Measurements from ENCODE around the gene BAG5.
A peak's percentile ranks its signal among the peaks of the same experiment; 100 is the strongest.
"Not testable (repeated sequence)": the region's sequence is repeated elsewhere in the genome, so short reads cannot be mapped to it uniquely, and the experiment has no call there.

The BAG5 gene

DNA sequence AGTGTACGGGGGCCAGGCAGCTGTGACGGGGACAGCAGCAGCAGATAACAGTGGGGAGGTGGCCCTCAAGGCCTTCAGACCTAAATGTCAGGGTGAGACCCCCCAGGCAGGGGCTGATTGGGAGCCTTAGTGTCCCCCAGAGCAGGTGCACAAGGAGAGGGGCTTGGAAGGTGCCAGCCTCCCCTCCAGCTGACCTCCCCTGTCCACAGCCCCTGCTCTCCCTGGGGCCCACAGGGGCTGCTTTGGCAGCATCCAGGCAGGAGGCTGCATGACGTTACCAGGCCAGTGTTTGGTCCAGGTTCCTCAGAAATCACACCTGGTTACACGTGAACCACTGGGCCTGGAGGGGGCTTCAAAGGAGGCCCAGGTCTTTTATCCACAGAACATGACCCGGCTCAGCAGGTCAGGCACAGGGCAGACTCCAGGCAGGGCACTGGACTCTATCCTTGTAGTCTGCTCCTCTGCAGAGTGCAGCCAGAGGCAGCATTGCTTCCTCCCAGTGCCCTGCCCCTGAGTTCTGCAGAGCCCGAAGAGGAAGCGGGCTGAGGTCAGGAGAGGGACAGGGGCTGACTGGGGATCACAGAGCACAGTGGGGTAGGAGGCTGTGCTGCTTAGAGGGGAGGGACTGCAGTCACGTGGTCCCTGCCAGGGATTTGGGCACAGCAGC is 36.1 kb downstream of the BAG5 start:
- CTCF ChIA-PET: interaction anchor here (3.1 to 7.3 kb wide), 4 partner anchors 7 to 27 kb away, joined by 10 to 89 read pairs (median 46); no protein-coding TSS in a partner anchor
- TF ChIP-seq, protein P1, sequence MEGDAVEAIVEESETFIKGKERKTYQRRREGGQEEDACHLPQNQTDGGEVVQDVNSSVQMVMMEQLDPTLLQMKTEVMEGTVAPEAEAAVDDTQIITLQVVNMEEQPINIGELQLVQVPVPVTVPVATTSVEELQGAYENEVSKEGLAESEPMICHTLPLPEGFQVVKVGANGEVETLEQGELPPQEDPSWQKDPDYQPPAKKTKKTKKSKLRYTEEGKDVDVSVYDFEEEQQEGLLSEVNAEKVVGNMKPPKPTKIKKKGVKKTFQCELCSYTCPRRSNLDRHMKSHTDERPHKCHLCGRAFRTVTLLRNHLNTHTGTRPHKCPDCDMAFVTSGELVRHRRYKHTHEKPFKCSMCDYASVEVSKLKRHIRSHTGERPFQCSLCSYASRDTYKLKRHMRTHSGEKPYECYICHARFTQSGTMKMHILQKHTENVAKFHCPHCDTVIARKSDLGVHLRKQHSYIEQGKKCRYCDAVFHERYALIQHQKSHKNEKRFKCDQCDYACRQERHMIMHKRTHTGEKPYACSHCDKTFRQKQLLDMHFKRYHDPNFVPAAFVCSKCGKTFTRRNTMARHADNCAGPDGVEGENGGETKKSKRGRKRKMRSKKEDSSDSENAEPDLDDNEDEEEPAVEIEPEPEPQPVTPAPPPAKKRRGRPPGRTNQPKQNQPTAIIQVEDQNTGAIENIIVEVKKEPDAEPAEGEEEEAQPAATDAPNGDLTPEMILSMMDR (IDR thresholded peaks at IDR 0.05; ENCODE audit: insufficient read depth, low read length, missing control alignments): no peak
- no peak for DNase-seq (ENCODE audit: low read depth, low spot score)
- H3K4me3 ChIP-seq (ENCODE audit: low read depth, low read length): no peak overlapping the region
- POLR2A ChIA-PET: interaction anchor here (3.1 kb wide), 1 partner anchor 14 kb away, joined by 20 read pairs; no protein-coding TSS in a partner anchor

DNA sequence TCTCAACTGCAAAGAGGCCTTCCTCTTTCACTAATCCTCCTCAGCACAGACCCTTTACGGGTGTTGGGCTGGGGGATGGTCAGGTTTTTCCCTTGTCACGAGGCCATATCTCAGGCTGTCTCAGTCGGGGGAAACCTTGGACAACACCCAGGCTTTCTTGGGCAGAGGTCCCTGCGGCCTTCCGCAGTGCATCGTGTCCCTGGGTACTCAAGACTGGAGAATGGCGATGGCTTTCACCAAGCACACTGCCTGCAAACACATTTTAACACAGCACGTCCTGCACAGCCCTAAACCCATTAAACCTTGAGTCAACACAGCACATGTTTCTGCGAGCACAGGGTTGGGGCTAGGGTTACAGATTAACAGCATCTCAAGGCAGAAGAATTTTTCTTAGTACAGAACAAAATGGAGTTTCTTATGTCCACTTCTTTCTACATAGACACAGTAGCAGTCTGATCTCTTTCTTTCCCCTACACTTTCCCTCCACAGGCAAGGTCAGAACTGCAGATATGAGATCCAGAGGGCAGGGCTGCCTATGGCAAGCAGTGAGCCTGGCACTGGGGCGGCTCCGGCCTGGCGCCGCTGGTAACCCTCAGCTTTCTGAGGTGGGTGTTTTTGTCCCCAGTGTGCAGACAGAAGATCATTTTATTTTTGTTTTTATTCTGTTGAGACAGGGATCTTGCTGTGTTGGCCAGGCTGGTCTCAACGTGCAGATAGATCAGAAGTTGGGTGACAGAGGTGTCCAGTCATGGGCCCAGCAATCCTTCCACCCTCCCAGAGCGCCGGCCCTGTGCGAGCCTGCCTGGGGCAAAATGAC is 36.8 kb downstream of the BAG5 start:
- DNase-seq (ENCODE audit: low read depth, low spot score); H3K4me3 ChIP-seq (ENCODE audit: low read depth, low read length); CTCF ChIA-PET; POLR2A ChIA-PET: not testable (repeated sequence)

DNA sequence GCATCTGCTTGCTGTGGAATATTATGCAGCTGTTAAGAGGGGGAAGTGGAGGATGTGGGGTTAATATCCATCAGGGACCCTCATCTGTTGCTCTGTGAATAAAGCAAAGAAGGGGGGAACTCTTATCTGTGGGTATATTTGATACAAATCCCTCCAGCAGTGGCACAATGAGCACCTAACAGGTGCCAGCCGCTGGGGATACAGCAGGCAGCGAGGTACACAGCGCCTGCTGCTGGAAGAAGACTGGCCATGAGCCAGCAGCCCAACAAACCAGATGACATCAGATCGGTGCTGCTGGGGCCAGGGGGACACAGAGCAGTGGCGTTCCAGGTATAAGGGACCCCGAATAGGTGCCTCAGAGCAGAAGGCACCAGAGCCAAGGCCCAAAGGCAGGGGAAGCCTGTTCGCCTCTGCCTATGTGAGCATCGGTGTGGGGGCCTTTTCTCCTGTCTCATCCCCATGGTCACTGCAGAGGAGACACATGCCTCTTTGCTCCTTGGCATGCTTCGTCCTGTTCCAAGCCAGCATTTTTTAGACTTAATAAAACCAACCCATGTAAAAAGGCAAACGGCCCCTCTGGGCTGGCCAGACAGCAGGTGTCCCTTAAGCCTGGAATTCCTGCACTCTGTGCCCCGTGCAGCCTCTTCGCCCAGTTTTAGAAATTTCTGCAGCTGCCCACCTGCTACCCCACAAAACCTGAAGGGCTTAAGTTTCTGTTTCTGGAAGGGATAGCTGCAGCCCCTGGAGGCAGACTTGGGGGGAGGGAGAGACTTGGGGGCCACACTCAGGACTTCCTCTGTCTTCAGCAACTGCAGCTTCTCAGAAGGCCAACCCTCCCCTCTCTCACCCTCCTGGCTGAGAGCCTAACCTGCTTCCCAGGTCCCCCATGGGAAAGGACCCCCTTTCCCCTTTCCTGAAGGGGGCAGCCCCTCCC is 38.2 kb downstream of the BAG5 start:
- POLR2A ChIA-PET: no interaction called here
- DNase-seq (ENCODE audit: low read depth, low spot score): no peak
- TF ChIP-seq, protein P1 (IDR thresholded peaks at IDR 0.05; ENCODE audit: insufficient read depth, low read length, missing control alignments): no peak
- CTCF ChIA-PET: interaction anchor here (11.0 kb wide), 1 partner anchor 21 kb away, joined by 368 read pairs; no protein-coding TSS in a partner anchor
- H3K4me3 ChIP-seq (ENCODE audit: low read depth, low read length): no peak overlapping the region

DNA sequence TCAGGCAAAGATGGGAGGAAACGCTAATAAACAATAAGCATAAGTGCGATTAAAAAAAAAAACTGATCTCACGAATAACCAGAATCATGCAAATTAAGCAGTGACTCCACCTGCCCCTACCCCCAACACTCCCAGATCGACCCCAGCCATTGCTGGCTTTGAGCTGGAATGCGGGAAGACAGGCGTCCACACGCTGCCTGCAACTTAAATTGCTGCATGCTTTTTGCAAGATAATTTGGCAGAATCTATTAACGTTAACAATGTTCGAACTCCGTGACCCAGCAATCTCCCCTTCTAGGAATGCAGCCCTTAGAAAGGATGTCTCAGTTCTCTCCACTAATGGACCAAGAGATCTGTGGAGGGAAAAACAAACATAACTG is 38.9 kb downstream of the BAG5 start:
- TF ChIP-seq, protein P1 (IDR thresholded peaks at IDR 0.05; ENCODE audit: insufficient read depth, low read length, missing control alignments): no peak
- CTCF ChIA-PET: interaction anchor here (11.0 kb wide), 1 partner anchor 21 kb away, joined by 368 read pairs; no protein-coding TSS in a partner anchor
- POLR2A ChIA-PET: no interaction called here
- H3K4me3 ChIP-seq (ENCODE audit: low read depth, low read length): no peak overlapping the region
- DNase-seq (ENCODE audit: low read depth, low spot score): no peak

DNA sequence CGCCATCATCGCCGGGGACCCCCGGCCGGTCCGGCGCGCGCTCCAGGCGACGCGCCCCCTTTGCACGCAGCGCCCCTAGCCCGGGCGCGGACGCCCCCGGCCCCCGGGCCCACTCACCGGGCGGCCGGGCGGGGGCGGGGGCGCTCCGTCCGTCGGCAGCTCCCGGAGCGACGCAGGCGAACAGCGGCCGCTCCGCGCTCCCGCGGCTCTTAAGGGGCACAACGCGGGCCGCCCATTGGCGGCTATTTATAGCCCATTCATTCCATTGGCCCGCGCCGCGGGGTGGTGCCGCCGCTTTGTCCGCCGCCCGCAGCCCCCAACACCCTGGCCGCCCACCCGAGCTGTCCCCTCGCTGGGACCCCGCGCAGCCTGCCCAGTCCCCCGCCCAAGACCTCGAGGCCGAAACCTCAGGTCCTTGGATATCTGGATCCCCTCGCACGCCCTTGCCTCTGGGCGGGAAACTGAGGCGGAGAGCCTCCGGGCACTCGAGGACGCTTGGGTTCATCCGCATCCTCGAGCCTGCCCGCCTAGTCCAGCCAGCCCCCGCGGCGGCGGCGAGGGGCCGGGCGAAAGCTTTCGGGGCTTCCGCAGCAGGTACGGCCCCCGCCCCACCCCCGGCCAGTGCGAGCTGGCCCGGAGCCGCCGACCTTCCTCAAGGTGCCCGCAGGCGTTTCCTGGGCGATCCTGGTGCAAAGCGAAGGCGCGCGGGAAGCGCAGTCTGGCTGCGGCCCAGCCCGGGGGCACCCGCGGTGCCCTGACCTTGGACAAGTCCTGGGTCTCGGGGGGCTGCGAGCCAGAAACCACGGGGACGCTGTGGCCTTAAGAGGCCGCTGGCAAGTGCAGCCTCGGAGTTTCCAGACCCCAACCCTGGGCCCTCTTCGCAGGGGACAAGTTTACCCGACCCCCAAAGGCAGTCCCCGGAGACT is 39.5 kb downstream of the BAG5 start, which contains the start of gene CKB:
TSS of gene CKB (minus strand) at position 182 of the 926 bp plus-strand sequence. CDS start 337 bp downstream, outside the sequence.
- POLR2A ChIA-PET: interaction anchor here (1.0 kb wide), 1 partner anchor 18 kb away, joined by 4 read pairs; no protein-coding TSS in a partner anchor
- TF ChIP-seq, protein P1 (IDR thresholded peaks at IDR 0.05; ENCODE audit: insufficient read depth, low read length, missing control alignments): no peak
- CTCF ChIA-PET: interaction anchor here (0.8 to 11.0 kb wide), 3 partner anchors 22 to 78 kb away, joined by 3 to 368 read pairs (median 4); no protein-coding TSS in a partner anchor
- H3K4me3 ChIP-seq (ENCODE audit: low read depth, low read length): peak within 1 kb of the TSS; percentile 57
- DNase-seq (ENCODE audit: low read depth, low spot score): no peak

Data from AG04449 (cell line).